Endodermal cell (in vitro differentiated cells): ENCODE results near the gene MRPL45. TPM values are rescaled to one million over a fixed set of nuclear protein-coding genes. Genes with fewer than 3 reads are reported as not detected.

Experiments used
- DNase-seq: peaks from one replicate; pipeline ENCODE4 v3.0.0-alpha.2; 2017
- H3K27ac ChIP-seq: 2 replicates; pipeline ENCODE4 v1.5.1; 2013; ENCODE audit warnings: mild to moderate bottlenecking, low read depth, low read length, moderate library complexity
- H3K27me3 ChIP-seq: 2 replicates; pipeline ENCODE4 v1.6.1; 2013; ENCODE audit warnings: mild to moderate bottlenecking, low read length, moderate library complexity; ENCODE audit not compliant: insufficient read depth, control insufficient read depth, poor library complexity, severe bottlenecking
- H3K36me3 ChIP-seq: 2 replicates; pipeline ENCODE4 v1.7.0; 2013; ENCODE audit warnings: mild to moderate bottlenecking, low read length, moderate library complexity; ENCODE audit not compliant: control insufficient read depth, insufficient read depth
- H3K4me1 ChIP-seq: one replicate; pipeline ENCODE4 v1.7.0; 2013; ENCODE audit warnings: low read length; ENCODE audit not compliant: control insufficient read depth, insufficient read depth
- H3K4me3 ChIP-seq: 2 replicates; pipeline ENCODE4 v1.5.1; 2013; ENCODE audit warnings: mild to moderate bottlenecking, low read length, moderate library complexity
- H3K9ac ChIP-seq: 2 replicates; pipeline ENCODE4 v1.6.1; 2013; ENCODE audit warnings: mild to moderate bottlenecking, low read length, moderate library complexity; ENCODE audit not compliant: poor library complexity, severe bottlenecking; ENCODE audit errors: extremely low read depth
- H3K9me3 ChIP-seq: 2 replicates; pipeline ENCODE4 v1.6.1; 2013; ENCODE audit warnings: mild to moderate bottlenecking, low read length, moderate library complexity; ENCODE audit not compliant: control insufficient read depth
- H3K27ac Mint-ChIP-seq: 2 replicates; pipeline ENCODE4 v1.8.0; 2020; ENCODE audit warnings: mixed read lengths
- H3K27me3 Mint-ChIP-seq: 2 replicates; pipeline ENCODE4 v1.8.0; 2021; ENCODE audit warnings: mild to moderate bottlenecking, mixed read lengths; ENCODE audit not compliant: insufficient read depth
- H3K36me3 Mint-ChIP-seq: 2 replicates; pipeline ENCODE4 v1.8.0; 2020; ENCODE audit warnings: low read depth, mixed read lengths
- H3K4me1 Mint-ChIP-seq: 2 replicates; pipeline ENCODE4 v1.8.0; 2020; ENCODE audit warnings: mixed read lengths
- H3K4me3 Mint-ChIP-seq: 2 replicates; pipeline ENCODE4 v1.8.0; 2020; ENCODE audit warnings: mild to moderate bottlenecking, moderate library complexity, mixed read lengths
- H3K9me3 Mint-ChIP-seq: 2 replicates; pipeline ENCODE4 v1.8.0; 2020; ENCODE audit warnings: mild to moderate bottlenecking, mixed read lengths
- CTCF ChIP-seq: fragments of 200-600 bp; sonication (generic); conservative IDR thresholded peaks from 2 replicates; pipeline ENCODE4 v1.5.0; 2021; ENCODE audit warnings: antibody characterized with exemption, mild to moderate bottlenecking
- WGBS, 2 experiments: methylation state at CpG; one replicate each; pipeline versions ENCODE4 v1.1.5 to v1.1.7; 2013; ENCODE audit warnings: missing lambda C conversion rate in 2 of 2, mixed read lengths in 1 of 2; ENCODE audit not compliant: insufficient coverage in 1 of 2, insufficient read length in 1 of 2; 5-methylcytosine and 5-hydroxymethylcytosine counted together
- total RNA-seq, 2 donors: library from RNA; stranded (reverse); fragmentation: NEBNext Ultra II Directional in 1 of 2; extraction: Animal tissue kit (Norgen Biotek cat#: 25700) in 1 of 2; gene quantifications; 2 replicates in 1 of 2; 3 replicates in 1 of 2; pipeline ENCODE4 v1.2.1, GENCODE V29; 2021

Gene MRPL45
- total RNA-seq, 2 donors from 2014 or later: 48.8 to 51.9 TPM

GRCh38 chr17:38322897-38323296 is 25.9 kb downstream of the MRPL45 start:
- peaks cover 23% of the 10 kb centered on the region for H3K36me3 ChIP-seq
- peaks cover 11% of the 10 kb centered on the region for H3K4me1 ChIP-seq
- Mint-ChIP-seq H3K9me3 (no peaks in the 10 kb centered on the region), H3K36me3 (peaks cover 42% of the 10 kb centered on the region), H3K4me3 (no peak overlapping the region), H3K4me1 (peaks cover 19% of the 10 kb centered on the region), H3K27me3 (peaks cover 3% of the 10 kb centered on the region), H3K27ac (no peak overlapping the region)
- peak; percentile 7 for DNase-seq
- H3K9me3 ChIP-seq: no peaks in the 10 kb centered on the region
- 100% methylated on average over 1 of the region's 1 CpG for WGBS, 2 experiments
- no peak overlapping the region for H3K27ac ChIP-seq
- H3K27me3 ChIP-seq: no peaks in the 10 kb centered on the region
- H3K4me3 ChIP-seq: no peak overlapping the region
- no peak overlapping the region for H3K9ac ChIP-seq
- TF ChIP-seq CTCF: no peak

GRCh38 chr17:38324141-38324697 is 27.3 kb downstream of the MRPL45 start:
- H3K27ac ChIP-seq: peak overlapping the region; percentile 90
- Mint-ChIP-seq H3K27ac (no peak overlapping the region), H3K27me3 (peaks cover 4% of the 10 kb centered on the region)

GRCh38 chr17:38324772-38325171 is 27.8 kb downstream of the MRPL45 start:
- Histone ChIP-seq H3K4me3 (no peak overlapping the region), H3K9me3 (no peaks in the 10 kb centered on the region), H3K36me3 (peaks cover 15% of the 10 kb centered on the region), H3K9ac (no peak overlapping the region), H3K4me1 (peaks cover 11% of the 10 kb centered on the region), H3K27ac (peak overlapping the region; percentile 90), H3K27me3 (no peaks in the 10 kb centered on the region)
- Mint-ChIP-seq H3K36me3 (peaks cover 34% of the 10 kb centered on the region), H3K27ac (peak overlapping the region; percentile 62), H3K4me1 (peaks cover 19% of the 10 kb centered on the region), H3K4me3 (no peak overlapping the region), H3K27me3 (peaks cover 4% of the 10 kb centered on the region), H3K9me3 (no peaks in the 10 kb centered on the region)
- DNase-seq: no peak
- WGBS, 2 experiments: 83 to 100% methylated on average over 1 to 2 of the region's 2 CpGs
- no peak for TF ChIP-seq CTCF

More at GRCh38 chr17:38324141-38324697, 27.3 kb downstream of the MRPL45 start:
- no peak overlapping the region for H3K4me3 ChIP-seq
- peak; percentile 47 for DNase-seq
- peaks cover 11% of the 10 kb centered on the region for H3K4me1 ChIP-seq
- no peak overlapping the region for H3K4me3 Mint-ChIP-seq
- H3K4me1 Mint-ChIP-seq: peaks cover 19% of the 10 kb centered on the region
- no peak overlapping the region for H3K9ac ChIP-seq
- TF ChIP-seq CTCF: no peak
- no peaks in the 10 kb centered on the region for H3K9me3 ChIP-seq
- peaks cover 37% of the 10 kb centered on the region for H3K36me3 Mint-ChIP-seq
- no peaks in the 10 kb centered on the region for H3K9me3 Mint-ChIP-seq
- H3K36me3 ChIP-seq: peaks cover 19% of the 10 kb centered on the region
- 86 to 96% methylated on average over 1 to 3 of the region's 3 CpGs for WGBS, 2 experiments
- no peaks in the 10 kb centered on the region for H3K27me3 ChIP-seq
